NCI-H1417 treated with DMSO at 0.1 percent for 48 hours (cell line): ENCODE results near the gene NTSR1.
A peak's percentile ranks its signal among the peaks of the same experiment; 100 is the strongest.

Source experiments
- DNase-seq: peaks from one replicate; lab custom pipeline; 2025; lab: John Stamatoyannopoulos, UW

NTSR1 gene

GRCh38 chr20:62694106-62694505 is 14.5 kb upstream of the NTSR1 start:
- DNase-seq = no peak

- DNase-seq = no peak
These were observed 13.8 kb upstream of the NTSR1 start for GRCh38 chr20:62694868-62695267.

- DNase-seq = no peak
These were observed 12.9 kb upstream of the NTSR1 start for GRCh38 chr20:62695448-62696414.

- DNase-seq = no peak
These were observed 12.1 kb upstream of the NTSR1 start for GRCh38 chr20:62696434-62696957.

- DNase-seq = no peak
These were observed 11.6 kb upstream of the NTSR1 start for GRCh38 chr20:62696989-62697388.

GRCh38 chr20:62697468-62697912 is 11.1 kb upstream of the NTSR1 start:
- no peak for DNase-seq

- no peak for DNase-seq
These were observed 10.4 kb upstream of the NTSR1 start for GRCh38 chr20:62698231-62698630.

GRCh38 chr20:62699296-62699695 is 9.3 kb upstream of the NTSR1 start:
- DNase-seq = no peak

- no peak for DNase-seq
These were observed 8.9 kb upstream of the NTSR1 start for GRCh38 chr20:62699741-62700140.

- no peak for DNase-seq
These were observed 8.2 kb upstream of the NTSR1 start for GRCh38 chr20:62700261-62700930.

GRCh38 chr20:62701161-62702012 is 7.2 kb upstream of the NTSR1 start:
- DNase-seq = no peak

GRCh38 chr20:62702013-62702300 is 6.7 kb upstream of the NTSR1 start:
- no peak for DNase-seq

- peak; percentile 36 for DNase-seq
These were observed 5.5 kb upstream of the NTSR1 start for GRCh38 chr20:62702895-62703852.

- no peak for DNase-seq
These were observed 4.8 kb upstream of the NTSR1 start for GRCh38 chr20:62703853-62704228.

GRCh38 chr20:62704341-62704948 is 4.2 kb upstream of the NTSR1 start:
- peak; percentile 60 for DNase-seq

- no peak for DNase-seq
These were observed 3.0 kb upstream of the NTSR1 start for GRCh38 chr20:62705627-62706026.

GRCh38 chr20:62706344-62706743 is 2.3 kb upstream of the NTSR1 start:
- no peak for DNase-seq

GRCh38 chr20:62706857-62707256 is 1.8 kb upstream of the NTSR1 start:
- DNase-seq = no peak

- no peak for DNase-seq
These were observed 1.2 kb upstream of the NTSR1 start for GRCh38 chr20:62707276-62707920.

- no peak for DNase-seq
These were observed 615 bp upstream of the NTSR1 start for GRCh38 chr20:62707921-62708521.
